ENCODE results near the gene TCFL5. TPM values are rescaled to one million over a fixed set of nuclear protein-coding genes. Genes with fewer than 3 reads are reported as not detected.

Gene TCFL5
- total RNA-seq, 1 donor from 2014 or later, result 5.8 TPM

DNA sequence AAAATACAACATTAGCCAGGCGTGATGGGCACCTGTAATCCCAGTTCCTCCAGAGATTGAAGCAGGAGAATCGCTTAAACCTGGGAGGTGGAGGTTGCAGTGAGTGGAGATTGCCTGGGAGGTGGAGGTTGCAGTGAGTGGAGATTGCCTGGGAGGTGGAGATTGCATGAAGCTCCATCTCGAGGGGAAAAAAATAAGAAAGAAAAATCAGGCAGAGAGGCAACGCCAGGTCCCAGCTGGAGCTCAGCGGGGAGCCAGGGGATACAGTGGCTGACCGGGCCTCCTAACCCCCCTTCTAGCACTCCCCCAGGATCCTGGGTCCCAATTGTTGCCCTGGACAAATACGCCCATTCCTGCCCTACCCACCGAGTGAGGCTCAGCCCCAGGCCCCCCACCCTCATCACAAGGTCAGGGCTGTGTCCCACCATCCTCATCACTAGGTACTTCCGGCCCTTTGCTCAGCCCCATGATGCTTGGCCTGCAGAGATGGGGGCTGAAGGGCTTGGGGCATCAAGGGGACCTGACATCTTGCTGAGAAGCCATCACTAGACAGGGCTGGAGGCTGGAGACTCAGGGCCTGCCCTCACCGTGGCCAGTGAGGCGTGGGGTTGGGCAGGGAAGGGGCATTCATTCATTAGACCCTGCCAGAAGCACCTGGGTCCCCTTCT, 55.1 kb downstream of the TCFL5 start:
- Mint-ChIP-seq H3K36me3 (ENCODE audit: low read depth) (peaks cover 12% of the 10 kb centered on the region), H3K4me3 (peak overlapping the region; percentile 85), H3K27me3 (ENCODE audit: insufficient read depth) (no peaks in the 10 kb centered on the region), H3K27ac (peak overlapping the region; percentile 55), H3K4me1 (ENCODE audit: low read depth) (peaks cover 21% of the 10 kb centered on the region), H3K9me3 (no peaks in the 10 kb centered on the region)
- intact Hi-C loops (cut with micrococcal nuclease), result no loop called here
- DNase-seq (ENCODE audit: low spot score), result no peak

DNA sequence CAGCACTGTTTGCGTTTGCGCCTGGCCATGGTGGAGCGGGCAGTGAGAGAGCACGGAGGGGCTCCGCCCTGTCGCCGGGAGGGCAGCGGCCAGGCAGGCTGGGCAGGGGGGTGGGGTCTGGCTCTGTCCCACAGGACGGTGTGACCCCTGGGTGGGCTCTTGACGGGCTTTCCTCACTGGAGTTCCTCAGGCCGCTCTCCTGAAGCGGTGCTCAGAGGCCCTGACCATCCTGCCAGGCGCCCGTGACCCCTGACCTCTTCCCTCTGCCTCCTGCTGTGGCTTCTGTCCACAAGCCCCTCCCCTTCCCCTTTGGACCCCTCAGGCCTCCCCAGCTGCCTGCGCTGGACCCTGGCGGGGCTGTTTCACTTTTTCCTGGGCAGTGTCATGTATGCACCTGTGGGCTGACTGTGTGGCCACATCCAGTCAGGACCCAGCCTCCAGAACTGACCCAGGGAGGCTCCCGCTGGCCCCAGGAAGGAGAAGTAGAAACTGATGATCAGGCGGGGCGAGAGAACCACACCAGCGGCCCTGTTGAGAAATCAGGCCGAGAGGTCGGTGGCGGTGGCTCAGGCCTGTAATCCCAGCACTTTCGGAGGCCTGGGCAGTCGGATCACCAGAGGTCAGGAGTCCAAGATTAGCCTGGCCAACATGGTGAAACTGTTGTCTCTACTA, 55.8 kb downstream of the TCFL5 start:
- H3K9me3 Mint-ChIP-seq, result no peaks in the 10 kb centered on the region
- intact Hi-C loops (cut with micrococcal nuclease), result no loop called here
- H3K4me3 Mint-ChIP-seq, result peak overlapping the region; percentile 85
- H3K36me3 Mint-ChIP-seq (ENCODE audit: low read depth), result peaks cover 16% of the 10 kb centered on the region
- DNase-seq (ENCODE audit: low spot score), result no peak
- H3K4me1 Mint-ChIP-seq (ENCODE audit: low read depth), result peaks cover 21% of the 10 kb centered on the region
- no peaks in the 10 kb centered on the region for H3K27me3 Mint-ChIP-seq (ENCODE audit: insufficient read depth)
- H3K27ac Mint-ChIP-seq, result peak overlapping the region; percentile 67

DNA sequence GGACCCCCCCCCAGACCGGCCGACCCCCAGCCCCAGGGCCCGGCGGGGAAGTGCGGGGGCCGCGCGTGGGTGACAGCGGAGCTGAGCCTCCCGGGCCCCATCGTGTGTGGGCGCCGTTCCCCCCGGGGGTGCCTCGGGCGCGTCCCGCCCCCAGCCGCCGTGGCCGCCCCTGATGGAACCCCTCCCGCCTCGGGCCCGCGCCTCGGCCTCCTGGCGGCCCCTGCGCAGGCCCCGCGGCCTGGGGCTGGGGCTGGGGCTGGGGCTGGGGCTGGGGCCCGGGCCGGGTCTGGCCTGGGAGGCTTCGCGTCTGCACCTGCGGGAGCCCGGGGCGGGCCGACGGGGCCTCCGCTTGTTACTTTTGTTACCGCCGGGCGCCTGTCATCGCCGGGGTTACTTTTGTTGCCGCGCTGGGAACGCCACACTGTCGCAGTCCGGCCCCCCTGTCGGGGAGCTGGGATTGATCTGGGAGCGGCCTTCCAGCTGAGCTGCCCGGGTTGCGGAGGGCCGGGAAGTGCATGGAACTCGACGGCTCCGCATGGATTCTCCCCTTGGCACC, 56.4 kb downstream of the TCFL5 start:
- peaks cover 17% of the 10 kb centered on the region for H3K36me3 Mint-ChIP-seq (ENCODE audit: low read depth)
- no peak for DNase-seq (ENCODE audit: low spot score)
- intact Hi-C loops (cut with micrococcal nuclease), result no loop called here
- peaks cover 21% of the 10 kb centered on the region for H3K4me1 Mint-ChIP-seq (ENCODE audit: low read depth)
- no peaks in the 10 kb centered on the region for H3K27me3 Mint-ChIP-seq (ENCODE audit: insufficient read depth)
- H3K9me3 Mint-ChIP-seq, result no peaks in the 10 kb centered on the region
- peak overlapping the region; percentile 85 for H3K4me3 Mint-ChIP-seq
- peak overlapping the region; percentile 67 for H3K27ac Mint-ChIP-seq

DNA sequence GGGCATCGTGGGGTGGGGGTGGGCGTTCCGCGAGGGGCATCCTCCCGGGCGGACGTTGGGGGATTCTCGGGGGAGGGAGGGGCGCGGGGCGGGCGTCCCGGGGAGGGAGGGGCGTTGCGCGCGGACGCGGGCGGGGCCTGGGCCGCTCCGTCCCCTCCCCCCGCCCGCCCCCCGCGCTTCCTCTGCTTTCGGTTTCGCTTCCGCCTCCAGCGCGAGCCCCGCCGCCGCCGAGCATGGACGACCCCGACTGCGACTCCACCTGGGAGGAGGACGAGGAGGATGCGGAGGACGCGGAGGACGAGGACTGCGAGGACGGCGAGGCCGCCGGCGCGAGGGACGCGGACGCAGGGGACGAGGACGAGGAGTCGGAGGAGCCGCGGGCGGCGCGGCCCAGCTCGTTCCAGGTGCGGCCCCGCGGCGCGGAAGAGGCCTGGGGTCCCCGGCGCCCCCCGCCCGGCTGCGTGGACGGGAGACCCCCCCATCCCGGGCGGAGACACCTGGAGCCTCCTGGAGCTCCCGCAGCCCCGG, 56.9 kb downstream of the TCFL5 start, which contains the start of gene OGFR:
Gene OGFR (plus strand): TSS at position 209 of the 528 bp plus-strand sequence. CDS start 25 bp downstream, at position 234.
- H3K27me3 Mint-ChIP-seq (ENCODE audit: insufficient read depth), result no peaks in the 10 kb centered on the region
- intact Hi-C loops (cut with micrococcal nuclease), result loop anchor here (1.0 kb wide), 2 partner anchors 10 to 162 kb away; partner anchors contain the start of gene SLCO4A1
- H3K27ac Mint-ChIP-seq, result peak within 1 kb of the TSS; percentile 96
- DNase-seq (ENCODE audit: low spot score), result peak; percentile 72
- peaks cover 21% of the 10 kb centered on the region for H3K4me1 Mint-ChIP-seq (ENCODE audit: low read depth)
- no peaks in the 10 kb centered on the region for H3K9me3 Mint-ChIP-seq
- peaks cover 22% of the 10 kb centered on the region for H3K36me3 Mint-ChIP-seq (ENCODE audit: low read depth)
- H3K4me3 Mint-ChIP-seq, result peak within 1 kb of the TSS; percentile 89

DNA sequence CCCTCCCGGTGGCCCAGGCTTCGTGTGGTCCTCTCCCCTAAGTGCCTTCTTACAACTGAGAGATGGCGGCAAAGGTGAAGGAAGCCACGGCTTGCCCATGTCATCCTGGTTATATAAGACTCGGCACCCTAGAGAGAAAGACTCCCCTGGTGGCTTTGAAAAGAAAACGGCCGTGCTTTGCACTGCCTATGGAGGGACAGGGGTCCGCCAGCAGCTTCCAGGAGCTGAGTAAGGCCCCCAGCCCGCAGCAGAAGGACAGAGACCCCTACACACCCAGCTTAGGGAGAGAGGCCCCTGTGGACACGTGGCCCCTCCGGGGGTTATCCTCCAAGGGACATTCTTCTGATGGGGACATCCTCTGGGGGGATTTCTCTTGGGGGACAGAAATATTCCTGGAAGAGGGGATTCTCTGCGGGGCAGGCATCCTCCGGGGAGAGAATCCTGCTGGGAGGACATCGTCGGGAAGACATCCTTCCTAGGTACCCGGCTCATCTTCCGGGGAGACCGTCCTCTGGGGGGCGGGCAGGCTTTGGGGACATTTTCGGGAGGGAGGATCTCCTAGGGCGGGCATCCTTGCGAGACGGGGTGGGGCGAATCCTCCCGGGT, 57.5 kb downstream of the TCFL5 start:
- no peaks in the 10 kb centered on the region for H3K9me3 Mint-ChIP-seq
- no peaks in the 10 kb centered on the region for H3K27me3 Mint-ChIP-seq (ENCODE audit: insufficient read depth)
- peaks cover 23% of the 10 kb centered on the region for H3K36me3 Mint-ChIP-seq (ENCODE audit: low read depth)
- peaks cover 21% of the 10 kb centered on the region for H3K4me1 Mint-ChIP-seq (ENCODE audit: low read depth)
- intact Hi-C loops (cut with micrococcal nuclease), result loop anchor here (1.0 kb wide), 2 partner anchors 10 to 162 kb away; partner anchors contain the start of gene SLCO4A1
- no peak for DNase-seq (ENCODE audit: low spot score)
- peak overlapping the region; percentile 96 for H3K27ac Mint-ChIP-seq
- H3K4me3 Mint-ChIP-seq, result peak overlapping the region; percentile 85

DNA sequence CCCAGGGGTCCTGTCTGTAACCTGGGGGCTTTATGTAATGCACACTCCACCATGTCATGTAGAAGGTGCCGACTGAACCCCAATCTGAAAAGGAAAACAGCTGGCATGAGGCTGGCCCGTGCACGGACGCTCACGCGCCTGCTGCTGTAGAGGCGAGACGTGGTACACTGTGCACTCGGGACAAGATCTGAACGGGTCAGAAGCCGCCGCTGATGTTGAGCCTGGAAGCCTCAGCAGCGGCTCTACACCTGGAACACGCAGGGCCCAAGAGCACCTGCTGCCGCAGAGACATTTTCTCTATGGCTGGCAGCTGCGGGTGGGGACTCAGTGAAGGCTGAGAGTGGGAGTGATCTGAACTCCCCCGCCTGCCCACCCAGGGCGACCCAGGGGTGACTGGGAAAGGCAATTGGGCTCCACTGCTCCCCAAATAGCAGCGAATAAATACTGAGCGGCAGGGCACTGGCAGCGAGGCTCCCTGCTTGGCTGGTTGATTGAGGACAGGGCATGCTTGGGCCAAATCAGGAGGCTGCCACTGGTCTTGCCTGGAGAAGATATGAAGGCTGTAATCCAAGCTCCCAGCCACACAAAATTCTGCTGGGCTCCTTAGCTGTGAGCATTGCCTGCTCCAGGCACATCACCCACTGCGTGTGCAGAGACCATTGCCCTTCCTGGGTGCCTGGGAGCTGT, 59.5 kb downstream of the TCFL5 start:
- intact Hi-C loops (cut with micrococcal nuclease), result no loop called here
- DNase-seq (ENCODE audit: low spot score), result no peak
- H3K4me3 Mint-ChIP-seq, result no peak overlapping the region
- H3K36me3 Mint-ChIP-seq (ENCODE audit: low read depth), result peaks cover 27% of the 10 kb centered on the region
- no peak overlapping the region for H3K27ac Mint-ChIP-seq
- H3K4me1 Mint-ChIP-seq (ENCODE audit: low read depth), result peaks cover 17% of the 10 kb centered on the region
- H3K9me3 Mint-ChIP-seq, result no peaks in the 10 kb centered on the region
- H3K27me3 Mint-ChIP-seq (ENCODE audit: insufficient read depth), result no peaks in the 10 kb centered on the region

DNA sequence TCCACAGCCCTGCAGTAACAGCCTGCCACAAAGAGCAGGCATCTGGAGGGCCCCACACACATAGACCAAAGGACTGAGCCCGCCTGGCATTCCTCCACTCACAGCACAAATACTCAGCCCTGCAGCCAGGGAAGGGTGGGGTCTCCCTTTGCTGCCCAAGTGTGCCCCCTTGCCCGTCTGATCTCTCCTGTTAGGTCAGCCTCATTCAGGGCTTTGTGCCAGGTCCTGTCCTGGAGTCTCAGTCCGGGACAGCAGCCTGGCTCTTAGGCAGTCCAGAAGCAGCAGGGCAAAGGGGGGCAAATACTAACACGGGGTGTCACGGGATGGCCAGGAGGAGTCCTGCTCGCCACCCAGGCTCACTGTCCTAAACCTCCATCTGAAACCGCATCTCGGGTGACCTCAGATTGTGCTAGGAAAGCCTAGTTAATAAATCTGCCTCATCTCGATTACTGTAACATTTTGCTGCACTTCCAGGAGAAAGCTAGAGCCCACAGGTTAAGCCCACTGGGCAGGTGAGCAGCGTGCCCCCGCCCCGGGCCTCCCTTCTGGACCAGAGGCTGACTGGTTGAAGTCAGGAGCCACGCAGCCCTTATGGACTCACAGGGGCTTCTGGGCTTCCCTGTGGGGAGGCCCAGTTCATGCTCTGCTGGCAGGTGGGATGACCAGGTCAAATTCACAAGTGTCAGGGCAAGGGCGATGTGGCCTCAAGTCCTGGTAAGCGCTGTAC, 60.2 kb downstream of the TCFL5 start:
- H3K27me3 Mint-ChIP-seq (ENCODE audit: insufficient read depth), result no peaks in the 10 kb centered on the region
- no peaks in the 10 kb centered on the region for H3K9me3 Mint-ChIP-seq
- H3K36me3 Mint-ChIP-seq (ENCODE audit: low read depth), result peaks cover 22% of the 10 kb centered on the region
- no peak for DNase-seq (ENCODE audit: low spot score)
- peaks cover 11% of the 10 kb centered on the region for H3K4me1 Mint-ChIP-seq (ENCODE audit: low read depth)
- H3K27ac Mint-ChIP-seq, result no peak overlapping the region
- no peak overlapping the region for H3K4me3 Mint-ChIP-seq
- intact Hi-C loops (cut with micrococcal nuclease), result no loop called here

DNA sequence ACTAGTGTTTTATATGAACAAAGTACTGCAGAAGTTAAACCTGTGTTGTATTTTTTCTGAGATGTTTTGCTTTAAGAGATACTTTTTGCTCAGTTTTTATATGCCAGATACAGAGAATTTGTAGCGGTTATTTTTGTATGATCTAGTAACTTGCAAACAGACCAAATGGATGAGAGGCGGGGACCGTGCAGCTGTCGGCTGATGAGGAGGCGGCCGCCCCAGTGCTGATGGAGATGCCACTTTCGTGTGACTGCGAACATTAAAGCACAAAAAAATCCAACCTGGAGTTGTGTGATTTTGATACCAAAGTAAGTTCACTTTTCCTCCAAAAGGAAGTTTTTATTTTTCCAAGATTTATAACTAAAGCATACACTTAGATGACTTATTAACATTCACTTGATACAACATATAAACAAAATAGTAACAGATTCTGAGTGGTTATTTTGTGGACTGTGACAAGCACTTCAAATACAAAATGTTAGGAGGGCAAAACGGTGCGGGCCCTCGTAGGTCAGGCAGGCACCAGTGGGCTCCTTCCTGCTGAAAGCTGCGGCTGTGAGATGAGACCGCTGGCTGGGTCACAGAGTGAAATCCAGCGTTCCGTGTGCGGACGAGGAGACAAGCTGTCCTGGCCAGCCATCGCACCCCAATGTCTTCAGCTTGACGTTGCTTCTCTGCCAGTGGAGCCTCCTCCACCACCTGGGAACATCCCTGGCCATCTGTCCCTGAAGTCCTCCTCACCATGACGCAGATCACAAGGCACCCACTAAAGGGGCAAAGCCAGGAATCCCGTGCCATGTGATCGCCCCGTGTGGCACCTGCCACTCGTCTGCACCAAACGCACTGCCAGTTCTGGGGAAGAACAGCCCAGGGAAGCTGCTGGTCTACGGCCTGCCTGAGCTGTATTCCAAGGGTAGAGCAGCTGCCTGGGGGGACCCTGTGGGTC, 61.0 kb downstream of the TCFL5 start:
- Mint-ChIP-seq H3K4me3 (no peak overlapping the region), H3K4me1 (ENCODE audit: low read depth) (peaks cover 6% of the 10 kb centered on the region), H3K9me3 (no peaks in the 10 kb centered on the region), H3K36me3 (ENCODE audit: low read depth) (peaks cover 22% of the 10 kb centered on the region), H3K27me3 (ENCODE audit: insufficient read depth) (no peaks in the 10 kb centered on the region), H3K27ac (no peak overlapping the region)
- no peak for DNase-seq (ENCODE audit: low spot score)
- intact Hi-C loops (cut with micrococcal nuclease), result no loop called here

DNA sequence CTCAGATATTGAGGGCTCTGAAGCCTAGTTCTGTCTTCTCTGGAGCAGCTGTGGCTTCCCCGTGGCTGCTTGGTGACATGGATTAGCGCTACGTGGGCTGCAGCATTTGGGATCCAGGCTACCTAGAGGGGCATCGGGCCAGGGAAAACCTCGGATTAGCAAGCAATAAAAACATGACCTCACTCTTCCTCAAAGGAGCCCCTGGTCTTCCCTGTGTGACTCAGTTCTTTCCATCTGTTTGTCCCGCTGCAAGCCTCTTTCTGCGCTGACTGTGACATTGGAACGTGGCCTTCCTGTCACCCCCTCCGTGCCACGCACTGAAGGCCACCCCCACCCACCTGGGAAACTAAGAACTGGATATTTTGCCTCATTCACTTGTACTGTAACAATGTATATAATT, 61.7 kb downstream of the TCFL5 start:
- peaks cover 22% of the 10 kb centered on the region for H3K36me3 Mint-ChIP-seq (ENCODE audit: low read depth)
- H3K27ac Mint-ChIP-seq, result no peak overlapping the region
- intact Hi-C loops (cut with micrococcal nuclease), result loop anchor here (5.0 to 10.0 kb wide), 3 partner anchors 127 to 735 kb away; partner anchors contain the start of genes DIDO1, OSBPL2 and TAF4
- DNase-seq (ENCODE audit: low spot score), result no peak
- H3K27me3 Mint-ChIP-seq (ENCODE audit: insufficient read depth), result no peaks in the 10 kb centered on the region
- H3K4me3 Mint-ChIP-seq, result no peak overlapping the region
- no peaks in the 10 kb centered on the region for H3K9me3 Mint-ChIP-seq
- H3K4me1 Mint-ChIP-seq (ENCODE audit: low read depth), result peaks cover 6% of the 10 kb centered on the region

DNA sequence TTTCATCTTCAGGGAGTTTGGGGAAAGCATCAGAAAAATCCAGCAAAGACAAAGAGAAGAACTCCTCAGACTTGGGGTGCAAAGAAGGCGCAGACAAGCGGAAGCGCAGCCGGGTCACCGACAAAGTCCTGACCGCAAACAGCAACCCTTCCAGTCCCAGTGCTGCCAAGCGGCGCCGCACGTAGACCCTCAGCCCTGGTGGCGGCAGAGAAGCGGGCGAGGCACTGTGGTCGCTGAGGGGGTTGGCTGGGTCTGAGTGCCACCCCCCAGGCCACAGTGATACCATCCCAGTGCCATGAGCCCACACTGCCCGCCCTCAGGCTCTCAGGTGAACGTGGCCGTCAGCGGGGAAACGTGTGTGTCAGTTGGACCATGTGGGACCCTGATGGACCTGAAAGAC, 62.2 kb downstream of the TCFL5 start:
- H3K27ac Mint-ChIP-seq, result no peak overlapping the region
- intact Hi-C loops (cut with micrococcal nuclease), result loop anchor here (5.0 to 10.0 kb wide), 3 partner anchors 128 to 735 kb away; partner anchors contain the start of genes DIDO1, OSBPL2 and TAF4
- H3K9me3 Mint-ChIP-seq, result no peaks in the 10 kb centered on the region
- DNase-seq (ENCODE audit: low spot score), result no peak
- H3K36me3 Mint-ChIP-seq (ENCODE audit: low read depth), result peaks cover 22% of the 10 kb centered on the region
- peaks cover 6% of the 10 kb centered on the region for H3K4me1 Mint-ChIP-seq (ENCODE audit: low read depth)
- H3K4me3 Mint-ChIP-seq, result no peak overlapping the region
- H3K27me3 Mint-ChIP-seq (ENCODE audit: insufficient read depth), result no peaks in the 10 kb centered on the region

DNA sequence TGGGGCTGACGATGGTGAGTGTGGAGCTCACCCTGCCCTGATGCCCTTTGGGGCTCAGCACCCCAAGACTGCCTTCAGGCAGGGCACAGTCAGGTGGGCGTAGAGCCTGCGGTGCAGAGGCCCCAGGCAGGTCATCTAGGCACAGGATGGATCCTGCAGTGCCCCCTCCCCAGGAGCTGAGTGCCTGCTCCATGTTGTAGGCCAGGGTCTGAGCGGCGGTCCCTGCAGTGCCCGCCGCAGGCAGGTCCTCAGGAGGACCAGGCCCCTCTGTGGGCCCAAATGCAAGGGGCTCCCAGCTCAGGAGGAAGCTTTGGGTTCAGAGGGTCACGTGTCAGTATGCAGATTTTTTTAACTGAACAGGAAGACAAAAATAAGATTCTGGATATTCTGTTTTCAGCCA, 62.6 kb downstream of the TCFL5 start:
- intact Hi-C loops (cut with micrococcal nuclease), result loop anchor here (5.0 to 10.0 kb wide), 3 partner anchors 128 to 734 kb away; partner anchors contain the start of genes DIDO1, OSBPL2 and TAF4
- Mint-ChIP-seq H3K9me3 (no peaks in the 10 kb centered on the region), H3K4me1 (ENCODE audit: low read depth) (peaks cover 3% of the 10 kb centered on the region), H3K4me3 (no peak overlapping the region), H3K36me3 (ENCODE audit: low read depth) (peaks cover 22% of the 10 kb centered on the region), H3K27me3 (ENCODE audit: insufficient read depth) (no peaks in the 10 kb centered on the region), H3K27ac (no peak overlapping the region)
- DNase-seq (ENCODE audit: low spot score), result no peak

All from activated T-helper 1 cell treated with anti-CD3 and anti-CD28 coated beads, Interleukin-12 subunit alpha, Interleukin-12 subunit beta, Interleukin-2, Interleukin-4 antibody, amounts not matched to agents 30 ng/mL and 10 ng/mL and 1 ng/mL, durations not matched to agents 14 hours and 24 hours and 36 hours (primary cell).